SK-N-SH (cell line): ENCODE measurements around the gene NUTF2. TPM values are rescaled to one million over a fixed set of nuclear protein-coding genes. Genes with fewer than 3 reads are reported as not detected.

Experiments used
- CTCF ChIA-PET: fragments of 300-600, 350-600 bp; formaldehyde crosslinking; extraction: SDS; loops from one replicate; lab custom pipeline; 2021; lab: Yijun Ruan, JAX
- POLR2A ChIA-PET: fragments of 350-600 bp; sonication (Branson Sonifier 250); formaldehyde crosslinking; extraction: SDS; loops from one replicate; lab custom pipeline; 2020; ENCODE audit warnings: antibody characterized with exemption, inconsistent platforms; lab: Yijun Ruan, JAX
- DNase-seq: peaks from one replicate; pipeline ENCODE4 v3.0.0; 2012
- H2AFZ ChIP-seq: fragments of 200-600 bp; sonication (generic); 2 replicates; pipeline ENCODE4 v1.8.1; 2016; ENCODE audit warnings: antibody characterized with exemption, mild to moderate bottlenecking, low read depth
- H3F3A ChIP-seq: fragments of 200-600 bp; sonication (generic); replicated peaks from 2 replicates; pipeline ENCODE3; 2016; ENCODE audit warnings: antibody characterized with exemption, mild to moderate bottlenecking; ENCODE audit not compliant: insufficient read depth
- H3K27ac ChIP-seq, 2 experiments: fragments of 200-500 bp in 1 of 2; fragments of 200-600 bp in 1 of 2; sonication (Bioruptor generic) in 1 of 2; sonication (generic), shearing (Covaris generic) in 1 of 2; 2 replicates each; pipeline versions ENCODE4 v1.5.1 to v1.6.1; 2014 to 2016; ENCODE audit warnings: low read depth in 2 of 2, inconsistent platforms in 1 of 2, low read length in 1 of 2, mild to moderate bottlenecking in 1 of 2, mixed read lengths in 1 of 2
- H3K27me3 ChIP-seq: fragments of 200-600 bp; sonication (generic), shearing (Covaris generic); 2 replicates; pipeline ENCODE4 v1.6.1; 2016; ENCODE audit warnings: mixed run types; ENCODE audit not compliant: insufficient read depth
- H3K36me3 ChIP-seq, 2 experiments: fragments of 200-500 bp in 1 of 2; fragments of 200-600 bp in 1 of 2; sonication (Bioruptor generic) in 1 of 2; sonication (generic) in 1 of 2; replicated peaks in 1 of 2; 2 replicates each; pipeline versions ENCODE3 to v1.5.1; 2014 to 2016; ENCODE audit warnings: low read length in 1 of 2, mild to moderate bottlenecking in 1 of 2; ENCODE audit not compliant: insufficient read depth in 2 of 2, control insufficient read depth in 1 of 2
- H3K4me1 ChIP-seq, 2 experiments: fragments of 200-500 bp in 1 of 2; fragments of 200-600 bp in 1 of 2; sonication (Bioruptor generic) in 1 of 2; sonication (generic), shearing (Covaris generic) in 1 of 2; 2 replicates each; pipeline versions ENCODE4 v1.5.1 to v1.6.1; 2014 to 2016; ENCODE audit warnings: low read depth in 1 of 2, low read length in 1 of 2, mixed run types in 1 of 2; ENCODE audit not compliant: insufficient read depth in 2 of 2, control insufficient read depth in 1 of 2
- H3K4me2 ChIP-seq: fragments of 200-600 bp; sonication (generic), shearing (Covaris generic); 2 replicates; pipeline ENCODE4 v1.6.1; 2017; ENCODE audit warnings: mixed run types
- H3K4me3 ChIP-seq, 2 experiments: fragments of 200-500 bp in 1 of 2; fragments of 200-600 bp in 1 of 2; sonication (Bioruptor generic) in 1 of 2; sonication (generic), shearing (Covaris generic) in 1 of 2; 2 replicates each; pipeline versions ENCODE4 v1.5.1 to v1.8.1; 2014 to 2016; ENCODE audit warnings: low read depth in 2 of 2, inconsistent platforms in 1 of 2, low read length in 1 of 2, mild to moderate bottlenecking in 1 of 2, mixed read lengths in 1 of 2, moderate library complexity in 1 of 2
- H3K79me2 ChIP-seq: fragments of 200-600 bp; sonication (generic); 2 replicates; pipeline ENCODE4 v1.8.1; 2017; ENCODE audit warnings: mild to moderate bottlenecking; ENCODE audit not compliant: insufficient read depth
- H3K9ac ChIP-seq: fragments of 200-600 bp; sonication (generic); 2 replicates; pipeline ENCODE4 v1.6.1; 2017; ENCODE audit warnings: mixed run types
- H3K9me2 ChIP-seq: fragments of 200-600 bp; sonication (generic); 2 replicates; pipeline ENCODE4 v1.6.1; 2017; ENCODE audit warnings: mixed run types
- H3K9me3 ChIP-seq: fragments of 200-600 bp; sonication (generic); 2 replicates; pipeline ENCODE4 v1.6.1; 2017; ENCODE audit warnings: mixed run types, mild to moderate bottlenecking, moderate library complexity
- H4K20me1 ChIP-seq: fragments of 200-600 bp; sonication (generic); 2 replicates; pipeline ENCODE4 v1.6.1; 2017; ENCODE audit warnings: mild to moderate bottlenecking, mixed run types; ENCODE audit not compliant: insufficient read depth
- EP300 ChIP-seq, 2 experiments: IDR thresholded peaks; 2 replicates each; pipeline versions ENCODE4 v1.4.0 to v1.6.1; 2012; ENCODE audit warnings: borderline replicate concordance in 1 of 2, low read depth in 1 of 2, low read length in 1 of 2
- EZH2phosphoT487 ChIP-seq: fragments of 200-600 bp; sonication (generic); IDR thresholded peaks from 2 replicates; pipeline ENCODE4 v1.6.1; 2017; ENCODE audit warnings: low read depth, mixed run types, mild to moderate bottlenecking, antibody characterized with exemption, moderate library complexity, borderline replicate concordance
- FOXJ3 ChIP-seq: sonication (generic); formaldehyde crosslinking; IDR thresholded peaks from 2 replicates; pipeline ENCODE4 v1.5.1; 2020; ENCODE audit warnings: mild to moderate bottlenecking, missing genetic modification reagents
- GATA2 ChIP-seq: sonication (generic); formaldehyde crosslinking; IDR thresholded peaks from 2 replicates; pipeline ENCODE4 v1.5.0; 2020; ENCODE audit warnings: mild to moderate bottlenecking, missing genetic modification reagents
- MXI1 ChIP-seq: IDR thresholded peaks from 2 replicates; pipeline ENCODE4 v1.6.1; 2012; ENCODE audit warnings: mild to moderate bottlenecking, low read depth, low read length, improper control_type of control experiment
- NRF1 ChIP-seq: IDR thresholded peaks from 2 replicates; pipeline ENCODE4 v1.6.1; 2012; ENCODE audit warnings: low read depth, mild to moderate bottlenecking, low read length
- POLR2AphosphoS5 ChIP-seq: IDR thresholded peaks from 2 replicates; pipeline ENCODE4 v1.6.1; 2012; ENCODE audit warnings: low read depth, low read length
- RAD21 ChIP-seq: IDR thresholded peaks from 2 replicates; pipeline ENCODE4 v1.6.1; 2012; ENCODE audit warnings: mild to moderate bottlenecking, low read length
- REST ChIP-seq: IDR thresholded peaks from 2 replicates; pipeline ENCODE4 v1.6.1; 2012; ENCODE audit warnings: mild to moderate bottlenecking, low read depth, low read length, moderate library complexity
- RXRA ChIP-seq: IDR thresholded peaks from 2 replicates; pipeline ENCODE4 v1.4.0; 2012; ENCODE audit warnings: low read depth, mild to moderate bottlenecking, borderline replicate concordance
- SIN3A ChIP-seq: IDR thresholded peaks from 2 replicates; pipeline ENCODE4 v1.6.1; 2012; ENCODE audit warnings: low read depth, mild to moderate bottlenecking, low read length, moderate library complexity, borderline replicate concordance
- YY1 ChIP-seq: IDR thresholded peaks from 2 replicates; pipeline ENCODE4 v1.4.0; 2012; ENCODE audit warnings: low read depth, mild to moderate bottlenecking
- WGBS: methylation state at CpG from one replicate; pipeline ENCODE4 v1.1.6; 2017; ENCODE audit warnings: low lambda C conversion rate; 5-methylcytosine and 5-hydroxymethylcytosine counted together
- polyA plus RNA-seq, 3 experiments: library from polyadenylated mRNA; depleted of rRNA; stranded (reverse); fragments of >200 nt; gene quantifications; 2 replicates each; pipeline ENCODE4 v1.2.3, GENCODE V29; 2012
- TF ChIP-seq, protein P1 (sequence below): fragments of 200-600 bp; sonication (generic); IDR thresholded peaks from 2 replicates; pipeline ENCODE4 v1.6.1; 2017; ENCODE audit warnings: antibody characterized with exemption, mild to moderate bottlenecking, moderate library complexity

NUTF2 gene
- polyA plus RNA-seq, 1 of the 3 experiments (the other 2 are of a cell fraction) = 449 TPM

GRCh38 chr16:67841816-67842508, 4.8 kb upstream of the NUTF2 start, which contains the start of gene THAP11 (continued):
- TF ChIP-seq REST (no peak), EZH2phosphoT487 (no peak), POLR2AphosphoS5 (no peak), RXRA (no peak), GATA2 (CRISPR knock-in tag) (no peak), EP300 (IDR thresholded peaks at IDR 0.05; ENCODE audit: borderline replicate concordance in 1 of 2, low read depth in 1 of 2, low read length in 1 of 2) (no peak)
- TF ChIP-seq, protein P1, sequence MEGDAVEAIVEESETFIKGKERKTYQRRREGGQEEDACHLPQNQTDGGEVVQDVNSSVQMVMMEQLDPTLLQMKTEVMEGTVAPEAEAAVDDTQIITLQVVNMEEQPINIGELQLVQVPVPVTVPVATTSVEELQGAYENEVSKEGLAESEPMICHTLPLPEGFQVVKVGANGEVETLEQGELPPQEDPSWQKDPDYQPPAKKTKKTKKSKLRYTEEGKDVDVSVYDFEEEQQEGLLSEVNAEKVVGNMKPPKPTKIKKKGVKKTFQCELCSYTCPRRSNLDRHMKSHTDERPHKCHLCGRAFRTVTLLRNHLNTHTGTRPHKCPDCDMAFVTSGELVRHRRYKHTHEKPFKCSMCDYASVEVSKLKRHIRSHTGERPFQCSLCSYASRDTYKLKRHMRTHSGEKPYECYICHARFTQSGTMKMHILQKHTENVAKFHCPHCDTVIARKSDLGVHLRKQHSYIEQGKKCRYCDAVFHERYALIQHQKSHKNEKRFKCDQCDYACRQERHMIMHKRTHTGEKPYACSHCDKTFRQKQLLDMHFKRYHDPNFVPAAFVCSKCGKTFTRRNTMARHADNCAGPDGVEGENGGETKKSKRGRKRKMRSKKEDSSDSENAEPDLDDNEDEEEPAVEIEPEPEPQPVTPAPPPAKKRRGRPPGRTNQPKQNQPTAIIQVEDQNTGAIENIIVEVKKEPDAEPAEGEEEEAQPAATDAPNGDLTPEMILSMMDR = peak; percentile 64
- TF ChIP-seq, all 33 proteins: peak for 10

DNA sequence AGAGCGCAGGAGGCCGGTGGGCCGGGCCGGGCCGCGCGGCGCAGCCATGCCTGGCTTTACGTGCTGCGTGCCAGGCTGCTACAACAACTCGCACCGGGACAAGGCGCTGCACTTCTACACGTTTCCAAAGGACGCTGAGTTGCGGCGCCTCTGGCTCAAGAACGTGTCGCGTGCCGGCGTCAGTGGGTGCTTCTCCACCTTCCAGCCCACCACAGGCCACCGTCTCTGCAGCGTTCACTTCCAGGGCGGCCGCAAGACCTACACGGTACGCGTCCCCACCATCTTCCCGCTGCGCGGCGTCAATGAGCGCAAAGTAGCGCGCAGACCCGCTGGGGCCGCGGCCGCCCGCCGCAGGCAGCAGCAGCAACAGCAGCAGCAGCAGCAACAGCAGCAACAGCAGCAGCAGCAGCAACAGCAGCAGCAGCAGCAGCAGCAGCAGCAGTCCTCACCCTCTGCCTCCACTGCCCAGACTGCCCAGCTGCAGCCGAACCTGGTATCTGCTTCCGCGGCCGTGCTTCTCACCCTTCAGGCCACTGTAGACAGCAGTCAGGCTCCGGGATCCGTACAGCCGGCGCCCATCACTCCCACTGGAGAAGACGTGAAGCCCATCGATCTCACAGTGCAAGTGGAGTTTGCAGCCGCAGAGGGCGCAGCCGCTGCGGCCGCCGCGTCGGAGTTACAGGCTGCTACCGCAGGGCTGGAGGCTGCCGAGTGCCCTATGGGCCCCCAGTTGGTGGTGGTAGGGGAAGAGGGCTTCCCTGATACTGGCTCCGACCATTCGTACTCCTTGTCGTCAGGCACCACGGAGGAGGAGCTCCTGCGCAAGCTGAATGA, 4.0 kb upstream of the NUTF2 start:
- H4K20me1 ChIP-seq = peaks cover under 1% of the 10 kb centered on the region; the same call in 1 of the 2 replicates
- peak overlapping the region; percentile 98 to 99 for H3K27ac ChIP-seq
- DNase-seq = peak; percentile 73
- H3K4me3 ChIP-seq = peak overlapping the region; percentile 77 to 97
- WGBS = 24% methylated on average over 27 of the region's 67 CpGs
- H3K4me1 ChIP-seq = peaks cover 26 to 36% of the 10 kb centered on the region in 2 experiments
- ChIA-PET CTCF (interaction anchor here (1.0 to 6.3 kb wide), 5 partner anchors 9 to 41 kb away, joined by 3 to 66 read pairs (median 4); no protein-coding TSS in a partner anchor), POLR2A (interaction anchor here (0.6 kb wide), 1 partner anchor 1247 kb away, joined by 3 read pairs; no protein-coding TSS in a partner anchor)
- H3K4me2 ChIP-seq = peak overlapping the region; percentile 91
- no peaks in the 10 kb centered on the region for H3K9me3 ChIP-seq
- no peaks in the 10 kb centered on the region for H3K9me2 ChIP-seq
- peaks cover 0 to 5% of the 10 kb centered on the region in 2 experiments for H3K36me3 ChIP-seq
- H3K9ac ChIP-seq = peak overlapping the region; percentile 93
- H3K27me3 ChIP-seq = no peaks in the 10 kb centered on the region
- H2AFZ ChIP-seq = peak overlapping the region; percentile 82; the same call in 1 of the 2 replicates
- peaks cover 44% of the 10 kb centered on the region for H3K79me2 ChIP-seq
- H3F3A ChIP-seq = peaks cover 28% of the 10 kb centered on the region
- TF ChIP-seq REST (no peak), NRF1 (peak; percentile 44), YY1 (no peak), MXI1 (peak; percentile 59), SIN3A (no peak), RAD21 (peak; percentile 32; the same call in 1 of the 2 replicates), FOXJ3 (CRISPR knock-in tag) (0 out of 2 replicates have a peak, but pooled peaks have one; percentile 14), POLR2AphosphoS5 (no peak)
- TF ChIP-seq, protein P1 = peak; percentile 45
